OCI-LY1 (cell line): Measurements from ENCODE around the gene SLC35B2.

Experiments used
- CTCF ChIP-seq: fragments of 200-600 bp; sonication (generic), shearing (Covaris generic); IDR thresholded peaks from 2 replicates; pipeline ENCODE4 v1.5.1; 2017; ENCODE audit warnings: mild to moderate bottlenecking, antibody characterized with exemption, low read length, moderate library complexity, mixed read lengths
- EZH2 ChIP-seq: fragments of 200-600 bp; sonication (generic), shearing (Covaris generic); IDR thresholded peaks from 2 replicates; pipeline ENCODE4 v1.8.0; 2017; ENCODE audit warnings: borderline replicate concordance, mixed run types, mild to moderate bottlenecking, antibody characterized with exemption, low read length, moderate library complexity, mixed read lengths

GRCh38 chr6:44269921-44270525 lies 12.7 kb upstream of the SLC35B2 start, which contains the start of gene TMEM151B:
- TF ChIP-seq CTCF (no peak), EZH2 (no peak)
